Ramos (cell line): ENCODE results near the gene MAB21L4.
"Not testable (repeated sequence)": the region's sequence is repeated elsewhere in the genome, so short reads cannot be mapped to it uniquely, and the experiment has no call there.

Experiments
- in situ Hi-C: fragments of 300-500 bp; cut with MboI; formaldehyde crosslinking; loops from one replicate; pipeline ENCODE4 v1.14.3; 2022; ENCODE audit warnings: low sequenced_read_pairs; ENCODE audit not compliant: unreplicated experiment

Gene MAB21L4

GRCh38 chr2:240846873-240847595 lies 48.9 kb downstream of the MAB21L4 start:
- in situ Hi-C loops = no loop called here

GRCh38 chr2:240846309-240846708 lies 49.6 kb downstream of the MAB21L4 start:
- in situ Hi-C loops = not testable (repeated sequence)

- in situ Hi-C loops = no loop called here
Measured at GRCh38 chr2:240840435-240841060, 55.4 kb downstream of the MAB21L4 start.

- in situ Hi-C loops = no loop called here
Measured at GRCh38 chr2:240839152-240840143, 56.5 kb downstream of the MAB21L4 start.

- in situ Hi-C loops = no loop called here
Measured at GRCh38 chr2:240837621-240838020, 58.3 kb downstream of the MAB21L4 start.

GRCh38 chr2:240836781-240837467 lies 59.0 kb downstream of the MAB21L4 start:
- in situ Hi-C loops = no loop called here
